ENCODE results near the gene TMEM131. TPM values are rescaled to one million over a fixed set of nuclear protein-coding genes. Genes with fewer than 3 reads are reported as not detected.

TMEM131 gene
- total and polyA plus RNA-seq, 2 of the 8 experiments (the other 6 are each of a cell fraction or from before 2014, with no cell fraction given), result 9.7 to 22.9 TPM

- peaks cover 2 to 13% (median 3%) of the 10 kb centered on the region in 4 experiments; a peak in 6 of 7 replicates for H3K4me1 ChIP-seq (replicated peaks in 1 of 4; ENCODE audit: control insufficient read depth in 3 of 4, insufficient read depth in 4 of 4, low read length in 3 of 4)
- no peaks in the 10 kb centered on the region for H3K79me2 ChIP-seq (ENCODE audit: control insufficient read depth in 1 of 2, insufficient read depth in 2 of 2, low read length in 2 of 2)
- TF ChIP-seq NANOG (IDR thresholded peaks at IDR 0.05; ENCODE audit: insufficient read depth, low read depth, low read length, poor library complexity, severe bottlenecking) (no peak), SIX5 (IDR thresholded peaks at IDR 0.05; ENCODE audit: low read depth, low read length) (no peak), BRCA1 (IDR thresholded peaks at IDR 0.05; ENCODE audit: low read depth, low read length) (no peak), BACH1 (IDR thresholded peaks at IDR 0.05; ENCODE audit: low read length) (no peak), TCF12 (IDR thresholded peaks at IDR 0.05; ENCODE audit: low read depth, low read length) (no peak), ASH2L (IDR thresholded peaks at IDR 0.05; ENCODE audit: low read length) (no peak), CHD2 (IDR thresholded peaks at IDR 0.05; ENCODE audit: low read length) (no peak), CREB1 (IDR thresholded peaks at IDR 0.05) (no peak), TAF1 (IDR thresholded peaks at IDR 0.05; ENCODE audit: low read depth, low read length) (no peak), SUZ12 (IDR thresholded peaks at IDR 0.05; ENCODE audit: low read length) (no peak)
- H3K4me2 ChIP-seq (ENCODE audit: insufficient read depth in 1 of 2, low read depth in 2 of 2, low read length in 2 of 2), result no peak overlapping the region
- H2BK12ac ChIP-seq (ENCODE audit: low read depth, low read length), result no peak overlapping the region
- no peak overlapping the region for H4K8ac ChIP-seq (ENCODE audit: extremely low read depth, insufficient read depth, low read length)
- no peaks in the 10 kb centered on the region for H3K79me1 ChIP-seq (ENCODE audit: low read depth, low read length)
- FAIRE-seq (no peak), DNase-seq (ENCODE audit: low read depth in 1 of 2, low spot score in 2 of 2) (no peak)
- no peaks in the 10 kb centered on the region for H3K27me3 ChIP-seq (replicated peaks in 1 of 4; ENCODE audit: control insufficient read depth in 3 of 4, extremely low read depth in 1 of 4, insufficient read depth in 3 of 4, low read length in 3 of 4)
- no peak overlapping the region for H2BK20ac ChIP-seq (ENCODE audit: low read length)
- no peak overlapping the region for H2AFZ ChIP-seq (ENCODE audit: low read length)
- H3K27ac ChIP-seq (ENCODE audit: low read depth, low read length), result no peak overlapping the region
- no peak overlapping the region for H4K91ac ChIP-seq (replicated peaks; ENCODE audit: insufficient read length, low read length)
- H2BK5ac ChIP-seq (ENCODE audit: low read depth, low read length), result no peak overlapping the region
- H3K14ac ChIP-seq (ENCODE audit: insufficient read length), result no peak overlapping the region
- no peak overlapping the region for H3K9ac ChIP-seq (replicated peaks in 1 of 4; ENCODE audit: extremely low read depth in 1 of 4, low read depth in 3 of 4, low read length in 3 of 4)
- H3K23me2 ChIP-seq (ENCODE audit: low read depth, low read length), result no peaks in the 10 kb centered on the region
- no peak overlapping the region for H3K4me3 ChIP-seq (ENCODE audit: extremely low read depth in 1 of 4, insufficient read depth in 2 of 4, low read depth in 3 of 4, low read length in 4 of 4)
- H4K5ac ChIP-seq (ENCODE audit: insufficient read length, low read depth, low read length), result no peak overlapping the region
- H3K18ac ChIP-seq (ENCODE audit: extremely low read depth, low read length), result no peak overlapping the region
- H3K23ac ChIP-seq (ENCODE audit: insufficient read length), result no peak overlapping the region
- POLR2A ChIA-PET (ENCODE audit: partially characterized antibody), result no interaction called here
- WGBS, 2 experiments (ENCODE audit: extremely low coverage in 1 of 2, insufficient coverage in 1 of 2, insufficient read length in 1 of 2, insufficient replicate concordance in 2 of 2, low coverage in 1 of 2, low lambda C conversion rate in 2 of 2, missing lambda C conversion rate in 1 of 2), result 100% methylated on average over 3 of the region's 3 CpGs; no CpG with 5 or more reads in 1 of the 2 experiments
- H4K20me1 ChIP-seq (replicated peaks in 1 of 2; ENCODE audit: control insufficient read depth in 1 of 2, insufficient read depth in 2 of 2, low read length in 2 of 2), result no peaks in the 10 kb centered on the region
- no peak overlapping the region for H2BK120ac ChIP-seq (replicated peaks; ENCODE audit: low read depth, low read length)
- H2BK15ac ChIP-seq (ENCODE audit: low read length), result no peak overlapping the region
- H3K36me3 ChIP-seq (ENCODE audit: control insufficient read depth in 2 of 4, insufficient read depth in 4 of 4, low read length in 3 of 4), result no peaks in the 10 kb centered on the region
- H3K9me3 ChIP-seq (ENCODE audit: insufficient read depth in 2 of 2, low read depth in 1 of 2, low read length in 1 of 2), result no peaks in the 10 kb centered on the region
- CTCF ChIA-PET (ENCODE audit: partially characterized antibody), result interaction anchor here (0.8 to 13.6 kb wide), 7 partner anchors 8 to 736 kb away, joined by 3 to 202 read pairs (median 7); no protein-coding TSS in a partner anchor
- no peak overlapping the region for H3K56ac ChIP-seq (replicated peaks; ENCODE audit: insufficient read length, low read depth, low read length)
- H3K4ac ChIP-seq (replicated peaks; ENCODE audit: insufficient read length, low read depth, low read length), result no peak overlapping the region
- H2AK5ac ChIP-seq (ENCODE audit: low read depth, low read length), result no peak overlapping the region
Observed at GRCh38 chr2:97717613-97717995, 278.1 kb downstream of the TMEM131 start.

Measured in H1 (cell line).